H9 (cell line): ENCODE results near the gene SAMD14. TPM values are rescaled to one million over a fixed set of nuclear protein-coding genes. Genes with fewer than 3 reads are reported as not detected.

Source experiments
- DNase-seq: peaks from one replicate; pipeline ENCODE4 v3.0.0-alpha.2; 2017
- H2AFZ ChIP-seq: one replicate; pipeline ENCODE4 v1.6.1; 2013; ENCODE audit warnings: mild to moderate bottlenecking, low read length, control low read depth, moderate library complexity
- H2AK5ac ChIP-seq: 2 replicates; pipeline ENCODE4 v1.6.1; 2013; ENCODE audit warnings: low read length, control low read depth, mixed read lengths; ENCODE audit not compliant: insufficient read length
- H2BK120ac ChIP-seq: one replicate; pipeline ENCODE4 v1.6.1; 2013; ENCODE audit warnings: low read depth, mild to moderate bottlenecking, low read length, control low read depth, inconsistent platforms; ENCODE audit not compliant: poor library complexity, severe bottlenecking
- H2BK12ac ChIP-seq: 2 replicates; pipeline ENCODE4 v1.6.1; 2013; ENCODE audit warnings: low read length, control low read depth, mixed read lengths, low read depth; ENCODE audit not compliant: insufficient read length
- H2BK15ac ChIP-seq: 2 replicates; pipeline ENCODE4 v1.6.1; 2013; ENCODE audit warnings: low read depth, low read length, control low read depth
- H2BK20ac ChIP-seq: one replicate; pipeline ENCODE4 v1.6.1; 2013; ENCODE audit warnings: low read depth, mild to moderate bottlenecking, low read length, control low read depth, inconsistent platforms; ENCODE audit not compliant: poor library complexity, severe bottlenecking
- H2BK5ac ChIP-seq: 2 replicates; pipeline ENCODE4 v1.6.1; 2013; ENCODE audit warnings: low read length, control low read depth, mixed read lengths; ENCODE audit not compliant: insufficient read length
- H3K14ac ChIP-seq: 2 replicates; pipeline ENCODE4 v1.6.1; 2013; ENCODE audit warnings: low read length, control low read depth; ENCODE audit not compliant: insufficient read depth
- H3K18ac ChIP-seq: 2 replicates; pipeline ENCODE4 v1.6.1; 2013; ENCODE audit warnings: low read depth, mild to moderate bottlenecking, mixed read lengths, low read length, control low read depth; ENCODE audit not compliant: insufficient read length
- H3K23ac ChIP-seq: 2 replicates; pipeline ENCODE4 v1.6.1; 2013; ENCODE audit warnings: low read length, control low read depth, mixed read lengths, low read depth; ENCODE audit not compliant: insufficient read length
- H3K23me2 ChIP-seq: 2 replicates; pipeline ENCODE4 v1.6.1; 2013; ENCODE audit warnings: low read depth, mild to moderate bottlenecking, mixed read lengths, low read length, control low read depth; ENCODE audit not compliant: insufficient read length, poor library complexity, severe bottlenecking
- H3K27ac ChIP-seq: 2 replicates; pipeline ENCODE4 v1.5.1; 2013; ENCODE audit warnings: low read length, control low read depth, mixed read lengths, low read depth; ENCODE audit not compliant: insufficient read length
- H3K27me3 ChIP-seq: 2 replicates; pipeline ENCODE4 v1.6.1; 2013; ENCODE audit warnings: low read length, control low read depth, inconsistent platforms; ENCODE audit not compliant: insufficient read depth
- H3K4ac ChIP-seq: 2 replicates; pipeline ENCODE4 v1.6.1; 2013; ENCODE audit warnings: low read depth, mild to moderate bottlenecking, control low read depth, inconsistent platforms, low read length, moderate library complexity
- H3K4me1 ChIP-seq: 2 replicates; pipeline ENCODE4 v1.6.1; 2013; ENCODE audit warnings: low read length, control low read depth, inconsistent platforms; ENCODE audit not compliant: insufficient read depth
- H3K4me2 ChIP-seq: 2 replicates; pipeline ENCODE4 v1.6.1; 2013; ENCODE audit warnings: low read length, control low read depth, mixed read lengths; ENCODE audit not compliant: insufficient read length, insufficient read depth
- H3K56ac ChIP-seq: 2 replicates; pipeline ENCODE4 v1.6.1; 2013; ENCODE audit warnings: low read depth, mild to moderate bottlenecking, mixed read lengths, low read length, control low read depth; ENCODE audit not compliant: insufficient read length
- H3K79me1 ChIP-seq: 2 replicates; pipeline ENCODE4 v1.6.1; 2013; ENCODE audit warnings: low read depth, mild to moderate bottlenecking, moderate library complexity, low read length, control low read depth, inconsistent platforms; ENCODE audit not compliant: insufficient read depth, poor library complexity, severe bottlenecking
- H3K79me2 ChIP-seq: 2 replicates; pipeline ENCODE4 v1.6.1; 2013; ENCODE audit warnings: low read length, control low read depth, inconsistent platforms; ENCODE audit not compliant: insufficient read depth
- H3K9ac ChIP-seq: 2 replicates; pipeline ENCODE4 v1.6.1; 2013; ENCODE audit warnings: low read length, control low read depth, mixed read lengths; ENCODE audit not compliant: insufficient read length; ENCODE audit errors: extremely low read depth
- H3K9me3 ChIP-seq: one replicate; pipeline ENCODE4 v1.6.1; 2013; ENCODE audit warnings: low read depth, low read length, inconsistent platforms; ENCODE audit not compliant: control insufficient read depth
- H3T11ph ChIP-seq: one replicate; pipeline ENCODE4 v1.6.1; 2013; ENCODE audit warnings: mild to moderate bottlenecking, low read length, control low read depth, inconsistent platforms
- H4K20me1 ChIP-seq: one replicate; pipeline ENCODE4 v1.6.1; 2013; ENCODE audit not compliant: control insufficient read depth, insufficient read length, insufficient read depth
- H4K5ac ChIP-seq: 2 replicates; pipeline ENCODE4 v1.6.1; 2013; ENCODE audit warnings: low read depth, mild to moderate bottlenecking, mixed read lengths, low read length, control low read depth; ENCODE audit not compliant: insufficient read length
- H4K8ac ChIP-seq: replicated peaks from 2 replicates; pipeline ENCODE4 v1.6.1; 2013; ENCODE audit warnings: low read length, control low read depth, mixed read lengths, low read depth; ENCODE audit not compliant: insufficient read length
- H4K91ac ChIP-seq: 2 replicates; pipeline ENCODE4 v1.6.1; 2013; ENCODE audit warnings: low read depth, mild to moderate bottlenecking, moderate library complexity, mixed read lengths, low read length, control low read depth; ENCODE audit not compliant: insufficient read length
- H3K27ac Mint-ChIP-seq, 3 experiments: 2 replicates in 2 of 3; 3 replicates in 1 of 3; pipeline ENCODE4 v1.8.0; 2020 to 2021; ENCODE audit warnings: mixed read lengths in 3 of 3, mild to moderate bottlenecking in 1 of 3, moderate library complexity in 1 of 3
- H3K27me3 Mint-ChIP-seq: 2 replicates; pipeline ENCODE4 v1.8.0; 2021; ENCODE audit warnings: low read depth, mild to moderate bottlenecking, moderate library complexity, mixed read lengths
- H3K36me3 Mint-ChIP-seq, 3 experiments: 2 replicates in 2 of 3; 3 replicates in 1 of 3; pipeline ENCODE4 v1.8.0; 2020 to 2021; ENCODE audit warnings: low read depth in 3 of 3, mixed read lengths in 3 of 3; ENCODE audit not compliant: insufficient read depth in 1 of 3
- H3K4me1 Mint-ChIP-seq, 2 experiments: 2 replicates each; pipeline ENCODE4 v1.8.0; 2020; ENCODE audit warnings: mixed read lengths in 2 of 2
- H3K4me3 Mint-ChIP-seq, 2 experiments: 2 replicates in 1 of 2; 3 replicates in 1 of 2; pipeline ENCODE4 v1.8.0; 2020 to 2021; ENCODE audit warnings: mild to moderate bottlenecking in 2 of 2, mixed read lengths in 2 of 2, moderate library complexity in 1 of 2
- H3K9me3 Mint-ChIP-seq, 2 experiments: 2 replicates in 1 of 2; 3 replicates in 1 of 2; pipeline ENCODE4 v1.8.0; 2020; ENCODE audit warnings: mild to moderate bottlenecking in 2 of 2, mixed read lengths in 2 of 2, moderate library complexity in 1 of 2
- CTCF ChIP-seq: fragments of 200-600 bp; sonication (generic); conservative IDR thresholded peaks from 3 replicates; pipeline ENCODE4 v1.8.0; 2021; ENCODE audit warnings: antibody characterized with exemption, mild to moderate bottlenecking
- WGBS: extraction: QIAGEN DNeasy Blood & Tissue Kit; methylation state at CpG from one replicate; pipeline ENCODE4 v1.1.7; 2013; ENCODE audit warnings: missing lambda C conversion rate, low lambda C conversion rate, mixed read lengths; ENCODE audit not compliant: insufficient read length; ENCODE audit errors: extremely low coverage; 5-methylcytosine and 5-hydroxymethylcytosine counted together
- total RNA-seq: library from RNA; stranded (reverse); gene quantifications from 2 replicates; pipeline ENCODE4 v1.2.1, GENCODE V29; 2021

Gene SAMD14
- total RNA-seq, 1 experiment from 2014 or later = 5.9 TPM

- Mint-ChIP-seq H3K27me3 (peaks cover 2% of the 10 kb centered on the region; the same call in 1 of the 2 replicates), H3K4me1 (peaks cover 14 to 21% of the 10 kb centered on the region in 2 experiments), H3K27ac (no peak overlapping the region), H3K36me3 (no peaks in the 10 kb centered on the region), H3K4me3 (no peak overlapping the region), H3K9me3 (no peaks in the 10 kb centered on the region)
- Histone ChIP-seq H3T11ph (no peak overlapping the region), H3K79me2 (no peaks in the 10 kb centered on the region), H3K4ac (no peak overlapping the region), H3K18ac (no peak overlapping the region), H3K56ac (no peak overlapping the region), H3K9ac (no peak overlapping the region), H4K91ac (no peak overlapping the region), H3K4me1 (no peaks in the 10 kb centered on the region), H3K14ac (no peak overlapping the region), H3K23ac (no peak overlapping the region), H3K27ac (no peak overlapping the region), H2BK20ac (no peak overlapping the region), H3K9me3 (no peaks in the 10 kb centered on the region), H3K4me2 (no peak overlapping the region), H2AK5ac (no peak overlapping the region), H2AFZ (no peak overlapping the region), H3K27me3 (no peaks in the 10 kb centered on the region), H2BK12ac (no peak overlapping the region), H4K5ac (no peak overlapping the region), H4K20me1 (no peaks in the 10 kb centered on the region), H4K8ac (no peak overlapping the region), H2BK15ac (no peak overlapping the region), H3K23me2 (peaks cover 12% of the 10 kb centered on the region), H2BK120ac (no peak overlapping the region), H2BK5ac (no peak overlapping the region), H3K79me1 (no peaks in the 10 kb centered on the region)
- WGBS = no CpG with 5 or more reads among the region's 15 CpGs
- no peak for TF ChIP-seq CTCF
- no peak for DNase-seq
Observed at GRCh38 chr17:50090971-50091917, 38.7 kb downstream of the SAMD14 start.
